Karpas-422 (cell line): ENCODE results near the gene OGFRL1. TPM values are rescaled to one million over a fixed set of nuclear protein-coding genes. Genes with fewer than 3 reads are reported as not detected.

Source experiments
- DNase-seq: peaks from one replicate; pipeline ENCODE4 v3.0.0-alpha.2; 2015
- H2AFZ ChIP-seq: fragments of 200-600 bp; sonication (generic); 2 replicates; pipeline ENCODE4 v1.6.1; 2014; ENCODE audit warnings: antibody characterized with exemption, low read length, mixed read lengths
- H3K27ac ChIP-seq: fragments of 200-600 bp; sonication (generic); 2 replicates; pipeline ENCODE4 v1.5.1; 2014; ENCODE audit warnings: mild to moderate bottlenecking, low read length, moderate library complexity
- H3K27me3 ChIP-seq: fragments of 200-600 bp; sonication (generic); 2 replicates; pipeline ENCODE4 v1.6.1; 2014; ENCODE audit warnings: low read length, mixed read lengths
- H3K36me3 ChIP-seq: fragments of 200-600 bp; sonication (generic); 2 replicates; pipeline ENCODE4 v1.6.1; 2014; ENCODE audit warnings: low read length, mixed read lengths; ENCODE audit not compliant: insufficient read depth
- H3K4me1 ChIP-seq: fragments of 200-600 bp; sonication (generic); 2 replicates; pipeline ENCODE4 v1.6.1; 2014; ENCODE audit warnings: mild to moderate bottlenecking, low read length, mixed read lengths
- H3K4me2 ChIP-seq: fragments of 200-600 bp; sonication (generic); 2 replicates; pipeline ENCODE4 v1.6.1; 2014; ENCODE audit warnings: low read length, low read depth, mild to moderate bottlenecking; ENCODE audit not compliant: poor library complexity, severe bottlenecking
- H3K4me3 ChIP-seq: fragments of 200-600 bp; sonication (generic); 2 replicates; pipeline ENCODE4 v1.5.1; 2014; ENCODE audit warnings: mild to moderate bottlenecking, antibody characterized with exemption, low read length, mixed read lengths
- H3K79me2 ChIP-seq: fragments of 200-600 bp; sonication (generic); 2 replicates; pipeline ENCODE4 v1.6.1; 2014; ENCODE audit warnings: mild to moderate bottlenecking, low read length, mixed read lengths
- H3K9ac ChIP-seq: fragments of 200-600 bp; sonication (generic); 2 replicates; pipeline ENCODE4 v1.6.0; 2014; ENCODE audit warnings: low read length
- H3K9me2 ChIP-seq: fragments of 200-600 bp; sonication (generic), shearing (Covaris generic); replicated peaks from 2 replicates; pipeline ENCODE4 v1.6.0; 2014; ENCODE audit warnings: mild to moderate bottlenecking, low read length, moderate library complexity; ENCODE audit not compliant: insufficient read depth
- H3K9me3 ChIP-seq: fragments of 300-700, 200-600 bp; sonication (generic); 2 replicates; pipeline ENCODE4 v1.6.1; 2014; ENCODE audit warnings: low read length, mixed read lengths
- H4K20me1 ChIP-seq: fragments of 200-600 bp; sonication (generic); 2 replicates; pipeline ENCODE4 v1.6.1; 2014; ENCODE audit warnings: mild to moderate bottlenecking, antibody characterized with exemption, low read length, low read depth; ENCODE audit not compliant: insufficient read depth
- total RNA-seq: library from RNA; depleted of rRNA; stranded (reverse); fragments of >200 nt; shearing (Covaris generic); gene quantifications from 2 replicates; pipeline ENCODE4 v1.2.3, GENCODE V29; 2014; ENCODE audit warnings: low replicate concordance

The OGFRL1 gene
- total RNA-seq, 1 experiment from 2014 or later = 59.9 TPM

DNA sequence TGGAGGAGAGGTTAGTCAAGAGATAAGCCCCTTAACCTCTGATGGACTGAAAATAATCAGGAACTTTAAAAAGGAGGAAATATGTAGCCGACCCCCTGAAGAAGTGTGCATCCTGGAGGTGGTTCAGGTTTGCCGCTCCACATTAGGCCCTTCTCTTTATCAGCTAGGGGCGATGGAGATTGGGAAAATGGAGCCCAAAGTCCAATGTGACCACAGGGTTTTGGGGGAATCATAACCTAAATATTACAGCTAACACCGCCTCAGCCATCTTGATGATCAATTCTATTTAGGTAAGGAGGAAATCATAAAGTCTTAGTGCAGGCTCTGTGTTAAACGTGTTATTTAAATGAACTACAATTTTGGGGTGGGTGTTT, 1.2 kb downstream of the OGFRL1 start:
- DNase-seq = peak; percentile 57
- Histone ChIP-seq H2AFZ (no peak overlapping the region), H4K20me1 (peaks cover 14% of the 10 kb centered on the region; the same call in 1 of the 2 replicates), H3K79me2 (peaks cover 56% of the 10 kb centered on the region), H3K9me2 (no peaks in the 10 kb centered on the region), H3K36me3 (peaks cover 29% of the 10 kb centered on the region), H3K27me3 (no peaks in the 10 kb centered on the region), H3K9ac (peak overlapping the region; percentile 92), H3K4me3 (peak overlapping the region; percentile 72), H3K9me3 (no peaks in the 10 kb centered on the region), H3K4me1 (peaks cover 47% of the 10 kb centered on the region), H3K4me2 (peak overlapping the region; percentile 74), H3K27ac (peak overlapping the region; percentile 99)

- Histone ChIP-seq H3K4me3 (peak overlapping the region; percentile 72), H3K36me3 (peaks cover 36% of the 10 kb centered on the region), H3K79me2 (peaks cover 64% of the 10 kb centered on the region), H3K27me3 (no peaks in the 10 kb centered on the region), H3K9me2 (no peaks in the 10 kb centered on the region), H3K4me2 (peak overlapping the region; percentile 74), H3K9me3 (no peaks in the 10 kb centered on the region), H3K4me1 (peaks cover 40% of the 10 kb centered on the region), H2AFZ (no peak overlapping the region), H3K9ac (peak overlapping the region; percentile 92), H4K20me1 (peaks cover 14% of the 10 kb centered on the region; the same call in 1 of the 2 replicates), H3K27ac (peak overlapping the region; percentile 99)
- DNase-seq = no peak
Observed at GRCh38 chr6:71290611-71291010, 2.0 kb downstream of the OGFRL1 start.

- Histone ChIP-seq H4K20me1 (peaks cover 14% of the 10 kb centered on the region; the same call in 1 of the 2 replicates), H3K79me2 (peaks cover 72% of the 10 kb centered on the region), H3K27ac (peak overlapping the region; percentile 99; the same call in 1 of the 2 replicates), H3K9me2 (no peaks in the 10 kb centered on the region), H3K4me2 (peak overlapping the region; percentile 74), H3K4me3 (peak overlapping the region; percentile 72; the same call in 1 of the 2 replicates), H3K9ac (no peak overlapping the region), H3K4me1 (peaks cover 39% of the 10 kb centered on the region), H3K36me3 (peaks cover 50% of the 10 kb centered on the region), H3K9me3 (no peaks in the 10 kb centered on the region), H3K27me3 (no peaks in the 10 kb centered on the region), H2AFZ (no peak overlapping the region)
- no peak for DNase-seq
Observed at GRCh38 chr6:71292001-71292400, 3.4 kb downstream of the OGFRL1 start.

DNA sequence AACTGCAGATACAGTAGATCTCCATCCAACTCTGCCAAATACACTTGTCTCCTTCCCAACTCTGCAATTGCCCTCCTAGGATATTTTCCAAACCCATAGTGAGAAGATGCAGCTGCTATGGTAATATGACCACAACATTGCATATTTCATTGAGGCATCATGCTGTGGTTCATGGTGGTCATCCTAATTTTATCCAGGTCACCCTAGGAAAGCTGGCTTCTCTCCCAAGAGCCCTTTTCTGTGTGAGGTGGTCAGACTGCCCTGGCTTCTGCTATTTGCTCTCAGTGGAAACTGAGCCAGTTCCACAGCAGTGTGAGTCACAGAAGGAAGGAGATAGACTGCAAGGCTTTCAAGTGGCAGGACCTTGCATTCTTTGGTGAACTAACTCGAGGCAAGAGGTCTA, 5.5 kb downstream of the OGFRL1 start:
- Histone ChIP-seq H3K4me2 (no peak overlapping the region), H3K27me3 (no peaks in the 10 kb centered on the region), H3K27ac (no peak overlapping the region), H3K4me1 (peaks cover 25% of the 10 kb centered on the region), H3K79me2 (peaks cover 77% of the 10 kb centered on the region), H3K36me3 (peaks cover 64% of the 10 kb centered on the region), H4K20me1 (peaks cover 14% of the 10 kb centered on the region; the same call in 1 of the 2 replicates), H2AFZ (no peak overlapping the region), H3K9me2 (no peaks in the 10 kb centered on the region), H3K9me3 (no peaks in the 10 kb centered on the region), H3K9ac (no peak overlapping the region), H3K4me3 (no peak overlapping the region)
- DNase-seq = no peak

DNA sequence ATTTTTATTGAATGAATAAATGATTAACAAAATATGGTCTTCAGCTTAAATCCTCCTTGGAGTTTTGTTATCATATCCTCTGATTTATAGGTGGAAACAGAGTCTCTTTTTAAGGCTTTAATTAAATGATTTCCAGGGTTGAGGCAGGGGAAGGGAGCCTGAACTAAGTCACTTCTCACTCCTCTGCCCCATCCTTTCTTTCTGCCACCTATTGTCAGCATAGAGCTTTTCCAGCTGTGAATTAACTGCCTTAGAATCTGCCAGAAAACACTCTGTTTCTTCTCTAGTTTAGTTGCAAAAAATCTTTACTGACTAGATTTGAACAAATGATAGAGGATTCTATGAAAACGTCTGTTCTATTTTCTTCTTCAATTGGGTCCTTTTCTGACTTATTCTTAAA, 9.8 kb downstream of the OGFRL1 start:
- H3K9me3 ChIP-seq = no peaks in the 10 kb centered on the region
- peaks cover 11% of the 10 kb centered on the region for H4K20me1 ChIP-seq
- H3K27me3 ChIP-seq = no peaks in the 10 kb centered on the region
- peaks cover 48% of the 10 kb centered on the region for H3K79me2 ChIP-seq
- H2AFZ ChIP-seq = no peak overlapping the region
- H3K36me3 ChIP-seq = peaks cover 82% of the 10 kb centered on the region
- H3K27ac ChIP-seq = no peak overlapping the region
- no peak for DNase-seq
- H3K9me2 ChIP-seq = no peaks in the 10 kb centered on the region
- no peak overlapping the region for H3K4me3 ChIP-seq
- no peak overlapping the region for H3K4me2 ChIP-seq
- H3K4me1 ChIP-seq = no peaks in the 10 kb centered on the region
- no peak overlapping the region for H3K9ac ChIP-seq

DNA sequence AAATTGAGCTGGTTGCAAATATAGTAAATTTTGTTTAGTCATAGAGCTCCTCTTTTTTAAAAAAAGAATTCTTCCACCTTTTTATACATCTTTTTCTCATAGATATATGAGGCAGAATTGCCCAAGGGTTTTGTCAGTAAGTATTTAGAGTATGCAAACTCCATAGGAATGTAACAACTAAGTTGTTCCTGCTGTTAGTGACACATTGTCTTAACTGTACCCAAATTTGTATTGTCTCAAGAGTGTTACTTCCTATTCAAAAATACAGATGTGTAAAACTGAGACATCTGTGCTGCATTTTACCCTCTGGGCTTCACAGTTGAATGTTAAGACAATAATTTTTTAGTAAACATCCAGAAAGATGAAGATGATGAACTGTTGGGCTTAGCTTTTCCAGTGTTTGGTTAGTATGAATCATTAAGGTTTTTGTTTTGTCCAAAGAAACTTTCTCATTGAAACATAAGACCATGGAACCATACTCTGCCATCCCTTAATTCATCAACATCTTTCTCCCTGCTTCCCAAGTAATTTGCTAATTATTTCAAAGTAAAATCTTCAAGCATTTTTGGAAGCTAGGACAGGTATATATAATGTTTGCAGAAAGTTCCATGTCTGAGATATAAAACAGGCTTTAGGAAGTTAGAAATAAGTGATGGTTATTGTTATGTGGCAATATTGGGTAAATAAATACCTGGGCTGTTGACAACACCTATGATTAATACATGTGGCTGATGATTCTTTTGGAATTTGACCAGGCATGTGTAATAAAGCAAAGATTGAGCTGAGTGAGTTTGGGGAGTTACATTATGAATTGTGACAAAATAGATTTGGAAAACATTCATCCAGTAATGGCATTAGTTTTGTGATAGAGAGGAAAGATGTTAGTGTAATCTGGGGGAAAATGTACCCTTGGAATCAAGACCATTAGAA, 11.2 kb downstream of the OGFRL1 start:
- Histone ChIP-seq H3K4me2 (no peak overlapping the region), H3K79me2 (peaks cover 36% of the 10 kb centered on the region), H3K9ac (no peak overlapping the region), H3K27ac (no peak overlapping the region), H2AFZ (no peak overlapping the region), H4K20me1 (peaks cover 11% of the 10 kb centered on the region), H3K4me3 (no peak overlapping the region), H3K27me3 (no peaks in the 10 kb centered on the region), H3K4me1 (no peaks in the 10 kb centered on the region), H3K9me2 (no peaks in the 10 kb centered on the region), H3K36me3 (peaks cover 80% of the 10 kb centered on the region), H3K9me3 (no peaks in the 10 kb centered on the region)
- DNase-seq = no peak

GRCh38 chr6:71300561-71301168, 12.1 kb downstream of the OGFRL1 start:
- Histone ChIP-seq H3K4me3 (no peak overlapping the region), H3K36me3 (peaks cover 72% of the 10 kb centered on the region), H3K79me2 (peaks cover 28% of the 10 kb centered on the region), H3K27me3 (no peaks in the 10 kb centered on the region), H4K20me1 (peaks cover 17% of the 10 kb centered on the region), H3K9me3 (no peaks in the 10 kb centered on the region), H3K27ac (no peak overlapping the region), H2AFZ (no peak overlapping the region), H3K4me1 (no peaks in the 10 kb centered on the region), H3K9ac (no peak overlapping the region), H3K9me2 (no peaks in the 10 kb centered on the region), H3K4me2 (no peak overlapping the region)
- no peak for DNase-seq

DNA sequence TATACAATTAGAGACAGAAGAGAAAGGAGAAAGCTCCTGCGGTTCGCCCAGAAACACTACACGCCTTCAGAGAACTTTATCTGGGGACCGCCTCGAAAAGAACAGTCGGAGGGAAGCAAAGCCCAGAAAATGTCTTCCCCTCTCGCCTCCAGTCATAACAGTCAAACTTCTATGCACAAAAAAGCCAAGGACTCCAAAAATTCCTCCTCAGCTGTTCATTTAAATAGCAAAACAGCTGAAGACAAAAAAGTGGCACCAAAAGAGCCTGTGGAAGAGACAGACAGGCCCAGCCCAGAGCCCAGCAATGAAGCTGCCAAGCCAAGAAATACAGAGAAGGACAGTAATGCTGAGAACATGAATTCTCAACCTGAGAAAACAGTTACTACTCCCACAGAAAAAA, 12.9 kb downstream of the OGFRL1 start:
- Histone ChIP-seq H3K9me2 (no peaks in the 10 kb centered on the region), H3K79me2 (peaks cover 25% of the 10 kb centered on the region; the same call in 1 of the 2 replicates), H3K27ac (no peak overlapping the region), H3K36me3 (peaks cover 63% of the 10 kb centered on the region), H3K27me3 (no peaks in the 10 kb centered on the region), H3K4me2 (no peak overlapping the region), H4K20me1 (peaks cover 17% of the 10 kb centered on the region), H3K9ac (no peak overlapping the region), H3K9me3 (no peaks in the 10 kb centered on the region), H2AFZ (no peak overlapping the region), H3K4me1 (no peaks in the 10 kb centered on the region), H3K4me3 (no peak overlapping the region)
- DNase-seq = no peak
